SHP77 (cell line): Measurements from ENCODE around the gene MLX.
A peak's percentile ranks its signal among the peaks of the same experiment; 100 is the strongest.
"Not testable (repeated sequence)": the region's sequence is repeated elsewhere in the genome, so short reads cannot be mapped to it uniquely, and the experiment has no call there.

Source experiments
- DNase-seq, 2 experiments: peaks; one replicate each; lab custom pipeline; 2025; lab: John Stamatoyannopoulos, UW

Gene MLX

GRCh38 chr17:42536372-42537155 is 30.3 kb upstream of the MLX start:
- DNase-seq, result peak; percentile 85 to 89

- DNase-seq, result no peak
Observed at GRCh38 chr17:42537156-42537805, 29.6 kb upstream of the MLX start.

- no peak for DNase-seq
Observed at GRCh38 chr17:42537826-42538451, 29.0 kb upstream of the MLX start.

GRCh38 chr17:42538482-42538881 is 28.4 kb upstream of the MLX start:
- no peak for DNase-seq

DNA sequence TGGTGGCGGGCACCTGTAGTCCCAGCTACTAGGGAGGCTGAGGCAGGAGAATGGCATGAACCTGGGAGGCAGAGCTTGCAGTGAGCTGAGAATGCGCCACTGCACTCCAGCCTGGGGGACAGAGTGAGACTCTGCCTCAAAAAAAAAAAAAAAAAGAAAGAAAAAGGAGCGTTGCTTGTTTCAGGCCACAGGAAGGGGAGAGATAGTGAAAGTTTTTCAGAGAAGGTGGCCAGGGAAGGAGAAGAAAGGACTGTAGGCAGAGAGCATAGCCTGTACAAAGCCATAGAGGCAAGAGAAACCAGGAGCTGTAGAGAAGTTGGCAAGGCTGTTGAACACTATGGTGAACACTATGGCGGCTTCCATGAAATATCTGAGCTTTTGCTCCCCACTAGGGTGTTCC is 26.3 kb upstream of the MLX start:
- not testable (repeated sequence) for DNase-seq

- DNase-seq, result no peak
Observed at GRCh38 chr17:42541041-42541833, 25.7 kb upstream of the MLX start.

- no peak for DNase-seq
Observed at GRCh38 chr17:42543190-42544079, 23.5 kb upstream of the MLX start.

DNA sequence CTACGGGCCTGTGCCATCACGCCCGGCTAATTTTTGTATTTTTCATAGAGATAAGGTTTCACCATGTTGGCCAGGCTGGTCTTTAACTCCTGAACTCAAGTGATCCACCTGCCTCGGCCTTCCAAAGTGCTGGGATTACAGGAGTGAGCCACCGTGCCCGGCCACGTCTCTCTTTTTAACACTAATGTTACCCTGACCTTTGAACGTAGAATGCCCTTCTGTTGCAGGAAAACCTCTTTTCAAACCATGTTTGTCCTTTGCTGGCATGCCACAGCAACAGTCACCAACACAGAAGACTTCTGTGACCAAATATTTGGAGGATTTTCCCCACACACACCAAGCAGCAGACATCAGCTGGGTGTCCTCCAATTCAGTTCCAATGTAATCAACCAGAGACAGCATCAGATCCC is 22.0 kb upstream of the MLX start:
- no peak for DNase-seq

DNA sequence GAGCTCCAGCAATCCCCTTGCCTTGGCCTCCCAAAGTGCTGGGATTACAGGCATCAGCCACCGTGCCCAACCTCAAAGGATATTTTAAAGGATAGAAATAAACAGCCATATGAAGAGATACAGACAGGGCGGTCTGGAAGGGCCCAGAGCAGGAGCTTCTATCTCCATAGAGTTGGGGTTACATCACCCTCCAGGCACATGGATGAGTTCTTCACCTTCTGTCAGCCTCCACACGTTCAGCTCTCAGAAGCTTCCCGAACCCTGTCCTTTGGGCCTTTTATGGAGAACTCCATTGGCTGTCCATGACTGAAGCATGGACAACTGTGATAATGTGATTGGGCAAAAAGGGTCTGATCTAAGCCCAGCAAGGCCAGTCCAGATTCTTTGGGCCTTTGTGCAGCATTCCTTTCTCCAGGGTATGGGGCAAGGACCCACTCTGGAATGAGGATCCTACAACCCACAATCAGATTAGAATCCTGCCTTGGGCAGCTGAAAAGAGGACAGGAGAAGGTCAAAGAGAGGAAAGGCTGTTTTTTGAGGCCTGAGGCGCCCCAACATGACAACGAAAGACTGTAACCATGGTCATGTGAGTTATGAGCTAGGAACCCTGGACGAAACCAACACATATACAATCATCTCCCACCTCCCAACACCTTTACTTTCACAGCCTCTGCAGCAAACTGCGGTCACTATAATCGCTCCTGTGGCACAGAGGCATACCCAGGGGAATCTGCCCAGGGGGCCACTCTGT is 21.0 kb upstream of the MLX start:
- not testable (repeated sequence) for DNase-seq

DNA sequence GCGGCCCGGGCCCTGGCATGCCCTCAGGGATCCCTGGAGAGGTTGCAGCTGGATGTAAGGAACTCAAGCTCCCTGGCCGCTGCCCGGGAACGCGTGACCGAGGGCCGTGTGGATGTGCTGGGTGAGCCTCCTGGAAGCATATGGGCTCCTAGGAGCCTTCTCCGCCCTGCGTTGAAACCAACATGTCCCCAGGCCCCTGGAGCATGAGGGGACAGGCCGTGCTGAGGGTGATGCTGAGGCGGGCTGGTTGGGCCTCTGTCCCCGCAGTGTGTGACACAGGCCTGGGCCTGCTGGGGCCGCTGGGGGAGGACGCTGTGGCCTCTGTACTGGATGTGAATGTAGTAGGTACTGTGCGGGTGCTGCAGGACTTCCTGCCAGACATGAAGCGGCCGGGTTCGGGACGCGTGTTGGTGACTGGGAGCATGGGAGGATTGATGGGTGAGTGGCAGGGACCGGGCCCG is 19.9 kb upstream of the MLX start:
- no peak for DNase-seq

- DNase-seq, result no peak
Observed at GRCh38 chr17:42547698-42548069, 19.2 kb upstream of the MLX start.

GRCh38 chr17:42548070-42548837 is 18.6 kb upstream of the MLX start:
- no peak for DNase-seq

- DNase-seq, result no peak
Observed at GRCh38 chr17:42548993-42549755, 17.7 kb upstream of the MLX start.

DNA sequence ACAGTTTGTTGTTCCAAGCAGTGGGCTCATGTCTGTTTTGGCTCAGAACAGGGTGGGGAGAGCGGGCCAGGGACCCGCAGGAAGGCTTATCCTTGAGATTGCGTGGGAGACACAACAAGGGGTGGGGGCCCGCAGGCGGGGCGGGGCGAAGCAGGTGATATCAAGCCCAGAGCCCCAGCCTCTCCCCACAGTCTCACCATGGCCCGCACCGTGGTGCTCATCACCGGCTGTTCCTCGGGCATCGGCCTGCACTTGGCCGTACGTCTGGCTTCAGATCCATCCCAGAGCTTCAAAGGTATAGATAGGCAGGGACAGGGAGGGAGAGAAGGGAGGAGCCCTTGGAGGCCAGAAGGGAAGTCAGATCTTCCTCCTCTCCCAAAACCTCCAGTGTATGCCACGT is 14.2 kb upstream of the MLX start, which contains the start of gene HSD17B1:
Gene HSD17B1 (plus strand): TSS at position 188 of the 400 bp plus-strand sequence. CDS start 11 bp downstream, at position 199.
- DNase-seq, result not testable (repeated sequence)

DNA sequence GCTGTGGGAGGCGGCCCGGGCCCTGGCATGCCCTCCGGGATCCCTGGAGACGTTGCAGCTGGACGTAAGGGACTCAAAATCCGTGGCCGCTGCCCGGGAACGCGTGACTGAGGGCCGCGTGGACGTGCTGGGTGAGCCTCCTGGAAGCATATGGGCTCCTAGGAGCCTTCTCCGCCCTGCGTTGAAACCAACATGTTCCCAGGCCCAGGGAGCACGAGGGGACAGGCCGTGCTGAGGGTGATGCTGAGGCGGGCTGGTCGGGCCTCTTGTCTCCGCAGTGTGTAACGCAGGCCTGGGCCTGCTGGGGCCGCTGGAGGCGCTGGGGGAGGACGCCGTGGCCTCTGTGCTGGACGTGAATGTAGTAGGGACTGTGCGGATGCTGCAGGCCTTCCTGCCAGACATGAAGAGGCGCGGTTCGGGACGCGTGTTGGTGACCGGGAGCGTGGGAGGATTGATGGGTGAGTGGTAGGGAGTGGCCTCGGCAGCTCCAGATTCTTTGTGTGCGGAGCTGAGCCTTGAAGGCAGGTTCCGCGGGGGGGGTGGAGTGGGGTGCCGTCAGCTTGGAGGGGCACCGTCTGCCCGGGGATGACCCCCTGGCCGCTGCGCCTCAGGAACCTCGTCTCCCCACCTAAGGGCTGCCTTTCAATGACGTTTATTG is 13.6 kb upstream of the MLX start:
- no peak for DNase-seq

GRCh38 chr17:42553866-42554249 is 13.0 kb upstream of the MLX start:
- DNase-seq, result peak in 1 of 2 experiments; percentile 27

DNA sequence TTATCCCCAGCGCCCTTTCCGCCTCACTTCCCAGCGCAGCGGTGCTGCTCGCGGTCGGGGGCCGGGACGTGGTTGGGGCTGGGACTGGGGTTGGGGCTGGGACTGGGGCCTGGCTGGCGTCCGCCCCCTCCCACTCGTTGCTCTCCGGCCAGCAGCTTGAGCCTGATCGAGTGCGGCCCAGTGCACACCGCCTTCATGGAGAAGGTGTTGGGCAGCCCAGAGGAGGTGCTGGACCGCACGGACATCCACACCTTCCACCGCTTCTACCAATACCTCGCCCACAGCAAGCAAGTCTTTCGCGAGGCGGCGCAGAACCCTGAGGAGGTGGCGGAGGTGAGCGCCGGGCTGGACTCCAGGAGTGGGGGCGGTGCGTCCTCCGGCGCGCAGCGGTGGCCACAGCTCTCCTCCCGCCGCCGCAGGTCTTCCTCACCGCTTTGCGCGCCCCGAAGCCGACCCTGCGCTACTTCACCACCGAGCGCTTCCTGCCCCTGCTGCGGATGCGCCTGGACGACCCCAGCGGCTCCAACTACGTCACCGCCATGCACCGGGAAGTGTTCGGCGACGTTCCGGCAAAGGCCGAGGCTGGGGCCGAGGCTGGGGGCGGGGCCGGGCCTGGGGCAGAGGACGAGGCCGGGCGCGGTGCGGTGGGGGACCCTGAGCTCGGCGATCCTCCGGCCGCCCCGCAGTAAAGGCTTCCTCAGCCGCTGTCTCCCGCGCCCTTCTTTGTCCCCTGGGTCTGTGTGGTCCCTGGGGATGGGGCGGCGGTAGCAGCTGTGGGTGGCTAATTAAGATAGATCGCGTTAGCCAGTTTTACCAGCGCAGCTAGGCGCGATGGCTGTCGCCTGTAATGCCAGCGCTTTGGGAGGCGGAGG is 12.4 kb upstream of the MLX start:
- peak; percentile 76 to 82 for DNase-seq
